Measurements from ENCODE around the gene TMPRSS6. TPM values are rescaled to one million over a fixed set of nuclear protein-coding genes. Genes with fewer than 3 reads are reported as not detected.

The TMPRSS6 gene
- total RNA-seq, 2 experiments from 2014 or later, result 0.50 to 0.73 TPM

DNA sequence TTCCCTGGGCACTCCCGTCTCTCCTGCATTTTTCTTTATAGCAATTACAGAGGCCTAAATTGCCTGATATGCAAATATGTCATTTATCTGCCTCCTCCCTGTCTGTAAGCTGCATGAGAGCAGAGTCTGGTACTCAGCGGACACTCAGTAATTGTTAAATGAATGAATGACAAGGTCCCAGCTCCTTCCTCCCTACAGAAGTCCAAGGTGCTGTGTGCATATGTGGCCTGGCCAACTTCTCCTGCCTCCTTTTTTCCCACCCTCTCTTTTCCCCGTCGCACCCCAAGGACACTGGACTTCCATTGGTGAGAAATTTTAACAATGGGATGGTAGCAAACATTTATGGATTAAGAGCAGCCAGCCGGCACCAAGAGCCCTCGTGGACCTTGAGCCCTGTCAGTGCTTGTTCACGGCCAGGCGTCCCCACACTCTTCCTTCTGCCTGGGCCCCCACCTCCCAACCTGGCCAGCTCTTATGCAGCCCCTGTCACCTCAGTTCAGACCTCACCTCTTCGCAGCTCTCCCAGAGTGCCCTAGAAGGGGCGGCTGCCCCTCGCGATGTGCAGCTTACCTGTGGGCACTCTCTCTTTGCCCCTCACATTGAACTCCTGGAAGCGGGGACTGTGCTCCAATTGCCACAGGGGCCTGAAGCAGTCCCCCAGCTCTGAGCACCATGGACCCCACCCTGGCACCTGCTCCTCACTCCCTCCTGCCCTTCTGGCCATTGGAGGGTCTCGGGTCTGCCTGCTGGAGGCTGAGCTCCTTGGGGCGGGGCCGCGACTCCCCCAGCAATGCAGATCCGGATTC, 1.5 kb downstream of the TMPRSS6 start:
- no peak for DNase-seq

DNA sequence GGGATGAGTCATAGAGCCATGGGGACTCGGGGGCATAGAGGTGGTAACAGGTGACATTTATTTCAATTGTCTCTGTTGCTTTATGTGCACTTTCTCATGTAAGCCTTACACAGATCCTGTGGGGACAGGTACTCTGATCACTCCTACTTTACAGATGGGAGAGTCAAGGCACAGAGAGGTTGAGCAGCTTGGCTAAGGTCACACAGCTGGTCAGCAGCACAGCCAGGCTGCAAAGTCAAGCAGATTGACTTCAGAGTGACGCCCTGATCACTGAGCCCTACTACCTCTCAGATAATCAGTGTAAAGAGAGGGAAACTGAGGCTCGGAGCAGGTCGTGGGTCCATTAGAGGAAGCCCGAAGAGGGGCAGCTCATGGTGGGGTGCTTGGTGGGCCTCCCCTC, 3.5 kb downstream of the TMPRSS6 start:
- CTCF ChIA-PET, result interaction anchor here (0.9 to 3.3 kb wide), 4 partner anchors 9 to 250 kb away, joined by 3 to 25 read pairs (median 6); no protein-coding TSS in a partner anchor
- Mint-ChIP-seq H3K9me3 (no peaks in the 10 kb centered on the region), H3K36me3 (ENCODE audit: low read depth) (no peaks in the 10 kb centered on the region), H3K4me1 (peaks cover 7% of the 10 kb centered on the region), H3K27me3 (peaks cover 5% of the 10 kb centered on the region), H3K27ac (no peak overlapping the region), H3K4me3 (no peak overlapping the region)
- no peak for DNase-seq
- POLR2A ChIA-PET, result interaction anchor here (0.5 to 0.6 kb wide), 2 partner anchors 13 to 82 kb away, joined by 3 to 6 read pairs; no protein-coding TSS in a partner anchor

More for the DNA sequence above, 1.5 kb downstream of the TMPRSS6 start:
- Mint-ChIP-seq H3K36me3 (ENCODE audit: low read depth) (no peaks in the 10 kb centered on the region), H3K4me1 (peaks cover 7% of the 10 kb centered on the region), H3K27me3 (peaks cover 5% of the 10 kb centered on the region), H3K4me3 (no peak overlapping the region), H3K9me3 (no peaks in the 10 kb centered on the region), H3K27ac (peak overlapping the region; percentile 2)
- ChIA-PET CTCF (interaction anchor here (1.2 to 2.0 kb wide), 2 partner anchors 12 to 20 kb away, joined by 3 to 11 read pairs; no protein-coding TSS in a partner anchor), POLR2A (no interaction called here)

DNA sequence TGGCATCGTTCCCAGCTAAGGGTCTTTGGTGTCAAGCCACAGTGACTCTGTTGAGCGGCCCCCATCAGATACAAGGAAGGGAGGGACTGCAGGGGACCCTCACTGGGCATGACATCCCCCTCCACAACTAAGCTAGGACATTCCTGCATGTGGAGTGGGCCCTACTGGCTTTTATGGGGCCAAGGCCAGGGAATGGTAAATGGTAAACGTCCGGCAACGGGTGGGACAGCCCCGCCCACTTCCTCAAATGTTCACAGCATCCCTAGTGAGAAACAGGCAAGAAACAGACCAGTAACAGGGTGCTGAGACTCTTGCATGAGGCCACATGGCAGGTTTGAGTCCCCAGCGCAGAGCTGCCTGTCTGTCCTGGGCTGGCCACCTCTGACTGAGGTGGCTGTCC, 4.4 kb downstream of the TMPRSS6 start:
- ChIA-PET POLR2A (interaction anchor here (0.6 kb wide), 1 partner anchor 14 kb away, joined by 3 read pairs; no protein-coding TSS in a partner anchor), CTCF (interaction anchor here (0.6 to 3.3 kb wide), 7 partner anchors 10 to 249 kb away, joined by 3 to 25 read pairs (median 4); no protein-coding TSS in a partner anchor)
- DNase-seq, result no peak
- H3K4me3 Mint-ChIP-seq, result no peak overlapping the region
- H3K9me3 Mint-ChIP-seq, result no peaks in the 10 kb centered on the region
- H3K36me3 Mint-ChIP-seq (ENCODE audit: low read depth), result no peaks in the 10 kb centered on the region
- H3K27me3 Mint-ChIP-seq, result peaks cover 5% of the 10 kb centered on the region
- peaks cover 12% of the 10 kb centered on the region for H3K4me1 Mint-ChIP-seq
- H3K27ac Mint-ChIP-seq, result no peak overlapping the region

DNA sequence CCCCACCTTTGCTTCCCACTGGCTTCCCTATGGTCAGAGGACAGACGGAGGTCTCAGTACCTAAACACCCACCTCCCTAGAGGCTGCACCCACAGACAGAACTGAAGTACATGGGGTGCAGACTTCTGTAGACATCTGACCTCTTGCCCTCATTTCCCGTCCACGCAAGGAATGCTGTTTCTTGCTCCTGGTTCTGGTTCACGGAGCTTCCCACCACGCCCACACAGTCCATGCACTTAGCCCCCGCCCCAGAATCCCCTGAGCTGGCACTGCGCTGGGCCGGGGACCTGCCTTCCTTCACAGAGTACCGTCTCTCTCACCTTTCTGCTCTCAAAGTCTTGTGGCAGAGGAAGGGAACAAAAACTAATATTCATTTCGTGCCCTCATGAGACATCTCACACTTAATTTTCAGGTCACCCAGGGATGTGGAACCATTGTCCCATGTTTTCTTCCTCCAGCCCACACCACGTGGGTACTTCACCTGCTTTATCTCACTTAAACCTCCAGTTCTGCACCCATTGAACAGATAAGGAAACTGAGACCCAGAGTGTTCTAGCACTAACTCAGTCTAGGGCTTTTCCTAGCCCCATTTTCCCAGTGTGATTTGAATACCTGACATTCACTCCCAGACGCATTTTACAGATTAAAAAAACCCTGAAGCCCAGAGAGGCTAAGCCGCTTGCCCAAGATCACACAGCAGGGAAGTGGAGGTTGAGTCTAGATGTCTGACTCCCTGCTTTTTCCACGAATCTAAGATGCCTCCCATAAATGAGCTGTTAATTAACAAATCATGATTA, 5.7 kb downstream of the TMPRSS6 start:
- DNase-seq, result no peak
- CTCF ChIA-PET, result interaction anchor here (0.9 to 3.3 kb wide), 3 partner anchors 13 to 24 kb away, joined by 3 to 25 read pairs (median 3); no protein-coding TSS in a partner anchor
- Mint-ChIP-seq H3K4me1 (peaks cover 20% of the 10 kb centered on the region), H3K36me3 (ENCODE audit: low read depth) (no peaks in the 10 kb centered on the region), H3K27me3 (peaks cover 5% of the 10 kb centered on the region), H3K9me3 (no peaks in the 10 kb centered on the region), H3K27ac (no peak overlapping the region), H3K4me3 (no peak overlapping the region)
- POLR2A ChIA-PET, result no interaction called here

DNA sequence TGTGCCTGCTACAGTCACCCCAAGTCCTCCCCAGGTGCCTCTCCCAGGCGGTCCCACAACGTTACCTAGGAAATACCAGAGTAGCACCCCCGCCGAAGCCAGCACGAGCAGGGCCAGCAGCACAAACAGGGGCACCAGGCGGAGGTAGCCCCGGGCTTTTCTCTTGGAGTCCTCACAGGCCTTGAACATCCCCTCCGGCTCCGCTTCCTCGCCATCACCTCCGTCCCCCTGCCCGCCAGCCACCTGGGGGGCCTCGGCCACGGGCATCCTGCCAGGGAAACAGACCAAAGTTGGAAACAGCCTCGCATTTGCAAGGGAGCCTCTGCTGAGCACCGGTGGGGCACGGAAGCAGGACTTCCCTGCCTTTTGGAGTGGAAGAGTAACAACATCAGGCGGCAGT, 6.4 kb downstream of the TMPRSS6 start:
- POLR2A ChIA-PET, result no interaction called here
- DNase-seq, result no peak
- no peak overlapping the region for H3K27ac Mint-ChIP-seq

DNA sequence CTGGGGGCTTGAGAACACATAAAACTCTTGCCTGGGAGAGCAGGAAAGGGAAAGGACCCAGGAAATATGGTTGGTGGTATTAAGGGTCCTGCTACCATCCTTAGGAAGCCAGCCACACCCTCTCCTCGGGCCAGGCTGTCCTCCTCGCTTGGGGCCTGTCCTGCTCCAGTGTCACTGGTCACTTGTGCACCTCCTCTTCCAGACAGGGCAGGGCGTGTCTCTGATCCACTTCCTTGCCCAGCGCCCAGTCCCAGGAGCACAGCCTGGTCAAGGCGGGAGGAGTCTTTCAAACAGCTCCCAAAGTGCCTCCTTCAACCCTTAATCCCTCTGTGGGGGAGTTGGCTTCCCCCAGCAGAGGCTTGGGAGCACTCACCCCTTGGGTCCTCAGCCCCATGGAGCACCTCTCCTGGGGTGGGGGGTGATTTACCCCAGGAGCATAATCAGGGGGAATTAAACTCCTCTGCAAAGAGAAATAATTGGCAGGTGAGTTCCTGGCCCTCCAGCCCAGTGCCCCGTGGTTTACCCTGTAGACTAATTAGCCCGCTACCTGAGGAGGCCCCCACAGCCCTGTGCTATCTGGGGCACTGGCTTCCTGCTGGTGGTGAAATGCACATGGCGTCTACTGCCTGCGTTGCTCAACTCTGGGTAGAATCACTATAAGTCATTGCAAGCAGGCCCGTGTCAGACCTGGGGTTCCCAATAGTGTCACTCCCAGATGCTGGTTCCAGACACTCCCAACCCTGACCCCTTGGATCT, 8.0 kb downstream of the TMPRSS6 start:
- Mint-ChIP-seq H3K27me3 (peaks cover 5% of the 10 kb centered on the region), H3K27ac (no peak overlapping the region), H3K36me3 (ENCODE audit: low read depth) (no peaks in the 10 kb centered on the region), H3K9me3 (no peaks in the 10 kb centered on the region), H3K4me3 (no peak overlapping the region), H3K4me1 (peaks cover 24% of the 10 kb centered on the region)
- no peak for DNase-seq
- POLR2A ChIA-PET, result no interaction called here
- CTCF ChIA-PET, result interaction anchor here (3.6 kb wide), 1 partner anchor 21 kb away, joined by 11 read pairs; no protein-coding TSS in a partner anchor

More for the DNA sequence above, 6.4 kb downstream of the TMPRSS6 start:
- Mint-ChIP-seq H3K4me3 (no peak overlapping the region), H3K4me1 (peaks cover 24% of the 10 kb centered on the region), H3K9me3 (no peaks in the 10 kb centered on the region), H3K27me3 (peaks cover 5% of the 10 kb centered on the region), H3K36me3 (ENCODE audit: low read depth) (no peaks in the 10 kb centered on the region)
- CTCF ChIA-PET, result interaction anchor here (3.3 kb wide), 1 partner anchor 19 kb away, joined by 25 read pairs; no protein-coding TSS in a partner anchor

DNA sequence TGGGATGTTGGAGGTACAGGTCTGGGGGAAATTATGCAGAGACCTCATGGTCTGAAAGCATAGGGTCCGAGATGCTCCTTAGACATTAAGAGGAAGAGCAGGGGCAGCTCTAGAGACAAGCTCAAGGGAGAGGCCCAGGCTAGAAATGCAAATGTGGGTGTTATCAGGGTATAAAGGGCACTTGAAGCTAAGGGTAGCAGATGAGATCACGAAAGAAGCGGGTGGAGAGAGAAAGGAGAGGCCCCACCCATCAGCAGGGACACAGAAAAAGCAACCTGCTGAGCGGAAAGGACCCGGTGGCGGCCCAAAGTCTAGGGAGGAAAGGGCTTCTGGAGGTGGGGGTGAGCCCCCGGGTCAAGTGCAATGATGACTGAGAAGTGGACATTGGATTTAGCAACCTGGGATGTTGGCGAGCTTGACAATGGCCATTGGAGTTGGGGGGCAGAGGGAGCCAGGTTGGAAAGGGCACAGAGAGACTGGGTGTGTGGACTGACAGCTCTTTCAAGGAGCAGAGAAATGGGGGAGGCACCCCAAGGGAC, 8.9 kb downstream of the TMPRSS6 start:
- POLR2A ChIA-PET, result no interaction called here
- no peaks in the 10 kb centered on the region for H3K36me3 Mint-ChIP-seq (ENCODE audit: low read depth)

DNA sequence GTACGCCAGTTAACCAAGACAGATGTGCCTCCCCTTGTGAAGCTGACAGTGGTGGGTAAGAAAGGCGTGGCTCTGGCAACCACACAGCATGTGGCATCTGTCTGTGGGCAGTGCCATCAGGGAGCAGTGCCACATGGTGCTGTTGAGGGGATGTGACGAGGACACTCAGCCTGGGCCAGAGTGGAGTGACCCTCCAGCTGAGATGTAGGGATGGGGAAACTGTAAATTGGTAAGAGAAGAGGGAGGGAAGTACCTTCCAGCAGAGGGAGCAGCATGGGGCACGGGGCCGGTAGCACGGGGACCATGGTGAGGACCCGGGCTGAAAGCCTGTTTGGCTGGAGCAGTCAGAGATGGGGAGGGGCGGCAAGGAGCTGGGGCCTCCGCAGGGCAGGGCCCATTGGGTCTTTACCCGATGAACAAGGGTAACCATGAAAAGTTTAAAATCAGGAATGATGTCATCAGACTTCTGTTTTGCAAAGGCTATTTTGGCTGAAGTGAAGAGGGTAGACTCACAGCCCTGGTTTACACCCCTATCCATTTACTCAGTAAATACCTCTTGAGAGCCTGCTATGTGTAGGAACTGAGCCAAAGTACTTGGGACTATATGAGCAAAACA, 10.4 kb downstream of the TMPRSS6 start:
- no peak overlapping the region for H3K27ac Mint-ChIP-seq
- H3K4me1 Mint-ChIP-seq, result peaks cover 24% of the 10 kb centered on the region
- DNase-seq, result no peak
- no peak overlapping the region for H3K4me3 Mint-ChIP-seq
- ChIA-PET CTCF (interaction anchor here (1.0 to 3.6 kb wide), 5 partner anchors 10 to 23 kb away, joined by 3 to 11 read pairs (median 3); no protein-coding TSS in a partner anchor), POLR2A (no interaction called here)
- peaks cover 5% of the 10 kb centered on the region for H3K27me3 Mint-ChIP-seq
- no peaks in the 10 kb centered on the region for H3K9me3 Mint-ChIP-seq
- H3K36me3 Mint-ChIP-seq (ENCODE audit: low read depth), result no peaks in the 10 kb centered on the region

More for the DNA sequence above, 8.9 kb downstream of the TMPRSS6 start:
- CTCF ChIA-PET, result interaction anchor here (0.7 to 3.6 kb wide), 3 partner anchors 12 to 344 kb away, joined by 3 to 11 read pairs (median 3); no protein-coding TSS in a partner anchor
- no peak overlapping the region for H3K27ac Mint-ChIP-seq
- H3K27me3 Mint-ChIP-seq, result peaks cover 5% of the 10 kb centered on the region
- H3K4me3 Mint-ChIP-seq, result no peak overlapping the region
- no peaks in the 10 kb centered on the region for H3K9me3 Mint-ChIP-seq
- no peak for DNase-seq
- H3K4me1 Mint-ChIP-seq, result peaks cover 21% of the 10 kb centered on the region

DNA sequence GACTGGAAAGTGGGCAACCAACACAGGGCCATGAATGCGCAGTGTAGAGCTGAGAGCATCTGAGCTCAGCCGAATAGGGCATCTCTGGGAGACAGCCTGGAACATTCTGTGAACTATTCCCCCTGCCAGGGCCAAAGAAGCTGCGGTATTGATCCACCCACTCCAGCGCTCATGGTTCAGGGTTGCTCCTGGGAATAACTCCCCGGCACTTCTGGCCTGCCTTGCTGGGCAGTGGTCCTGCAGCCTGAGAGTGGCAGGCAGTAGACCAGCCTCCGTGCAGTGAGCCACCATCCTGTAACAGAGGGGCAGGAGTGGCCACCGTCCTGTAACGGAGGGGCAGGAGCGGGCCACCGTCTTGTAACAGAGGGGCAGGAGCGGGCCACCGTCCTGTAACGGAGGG, 12.2 kb downstream of the TMPRSS6 start:
- ChIA-PET POLR2A (no interaction called here), CTCF (interaction anchor here (0.5 to 1.3 kb wide), 2 partner anchors 9 to 42 kb away, joined by 3 read pairs; no protein-coding TSS in a partner anchor)
- no peak overlapping the region for H3K4me3 Mint-ChIP-seq

DNA sequence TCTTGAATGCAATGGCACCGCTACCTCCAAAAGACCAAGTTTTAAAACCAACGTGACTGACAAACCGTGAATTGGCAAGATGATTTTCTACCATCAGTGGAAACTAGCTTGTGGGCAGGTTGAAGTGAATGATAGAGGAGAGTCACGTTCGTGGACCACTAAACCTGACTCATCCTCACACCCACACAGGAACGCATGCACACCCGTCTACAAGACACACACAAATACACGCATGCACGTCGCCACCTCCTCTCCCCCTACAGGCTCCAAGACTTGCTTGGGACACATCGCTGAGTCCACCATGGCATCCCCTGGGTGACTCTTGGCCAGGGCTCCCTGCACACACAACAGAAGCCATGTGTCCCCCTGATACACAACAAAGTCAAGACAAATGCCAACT, 14.4 kb downstream of the TMPRSS6 start:
- H3K9me3 Mint-ChIP-seq, result no peaks in the 10 kb centered on the region
- H3K36me3 Mint-ChIP-seq (ENCODE audit: low read depth), result no peaks in the 10 kb centered on the region
- H3K27ac Mint-ChIP-seq, result no peak overlapping the region
- POLR2A ChIA-PET, result no interaction called here
- no peaks in the 10 kb centered on the region for H3K27me3 Mint-ChIP-seq
- DNase-seq, result no peak
- CTCF ChIA-PET, result interaction anchor here (1.0 to 2.0 kb wide), 4 partner anchors 14 to 106 kb away, joined by 4 to 7 read pairs (median 4); no protein-coding TSS in a partner anchor
- no peak overlapping the region for H3K4me3 Mint-ChIP-seq
- peaks cover 20% of the 10 kb centered on the region for H3K4me1 Mint-ChIP-seq

More for the DNA sequence above, 12.2 kb downstream of the TMPRSS6 start:
- no peak overlapping the region for H3K27ac Mint-ChIP-seq
- H3K4me1 Mint-ChIP-seq, result peaks cover 24% of the 10 kb centered on the region
- no peaks in the 10 kb centered on the region for H3K9me3 Mint-ChIP-seq
- H3K27me3 Mint-ChIP-seq, result no peaks in the 10 kb centered on the region
- no peaks in the 10 kb centered on the region for H3K36me3 Mint-ChIP-seq (ENCODE audit: low read depth)
- DNase-seq, result no peak

DNA sequence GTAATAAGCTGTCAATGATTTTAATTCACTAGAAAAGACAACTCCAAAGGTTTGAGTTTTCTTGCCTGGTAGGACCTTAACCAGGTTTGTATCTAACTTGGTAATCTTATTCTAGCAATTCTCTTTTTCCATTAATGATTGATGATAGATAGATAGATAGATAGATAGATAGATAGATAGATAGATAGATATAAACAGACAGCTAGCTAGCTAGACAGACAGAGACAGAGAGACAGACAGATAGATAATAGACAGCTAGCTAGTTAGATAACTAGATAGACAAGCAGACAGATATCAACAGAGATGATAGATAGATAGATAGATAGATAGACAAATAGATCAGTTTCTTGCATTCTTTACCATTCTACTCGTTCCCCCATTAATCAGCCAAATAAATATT, 15.3 kb downstream of the TMPRSS6 start:
- Mint-ChIP-seq H3K27ac (no peak overlapping the region), H3K36me3 (ENCODE audit: low read depth) (no peaks in the 10 kb centered on the region), H3K27me3 (no peaks in the 10 kb centered on the region), H3K9me3 (no peaks in the 10 kb centered on the region), H3K4me1 (peaks cover 16% of the 10 kb centered on the region), H3K4me3 (no peak overlapping the region)
- POLR2A ChIA-PET, result no interaction called here
- DNase-seq, result no peak
- CTCF ChIA-PET, result interaction anchor here (1.6 to 2.0 kb wide), 3 partner anchors 13 to 30 kb away, joined by 4 to 7 read pairs (median 5); no protein-coding TSS in a partner anchor

All from activated CD4-positive, alpha-beta T cell treated with anti-CD3 and anti-CD28 coated beads, Interleukin-2, amount 10 ng/mL, durations not matched to agents 7 days and 5 days (primary cell).